Middle frontal gyrus (tissue), 1 donor: ENCODE results near the gene CCL21.

Experiments used
- DNase-seq: peaks from one replicate; pipeline ENCODE4 v3.0.0-alpha.2; 2015; ENCODE audit warnings: low spot score; ENCODE audit errors: extremely low spot score

The CCL21 gene

GRCh38 chr9:34709196-34709978, 549 bp downstream of the CCL21 start:
- no peak for DNase-seq

- no peak for DNase-seq
Observed at GRCh38 chr9:34707130-34707529, 2.8 kb downstream of the CCL21 start.

- peak; percentile 69 for DNase-seq
Observed at GRCh38 chr9:34701769-34702736, 7.9 kb downstream of the CCL21 start.

GRCh38 chr9:34701023-34701768, 8.7 kb downstream of the CCL21 start:
- peak; percentile 46 for DNase-seq

- no peak for DNase-seq
Observed at GRCh38 chr9:34694811-34695210, 15.1 kb downstream of the CCL21 start.

GRCh38 chr9:34693560-34693959, 16.4 kb downstream of the CCL21 start:
- DNase-seq = no peak

GRCh38 chr9:34691936-34692315, 18.0 kb downstream of the CCL21 start:
- DNase-seq = no peak

- DNase-seq = no peak
Observed at GRCh38 chr9:34690983-34691935, 18.7 kb downstream of the CCL21 start, which contains the start of gene CCL19. TSS of gene CCL19 (minus strand) at chr9:34691276. CDS start at chr9:34691139, 137 bp downstream.

GRCh38 chr9:34689512-34689911, 20.4 kb downstream of the CCL21 start:
- DNase-seq = no peak

GRCh38 chr9:34689116-34689470, 20.8 kb downstream of the CCL21 start:
- no peak for DNase-seq

GRCh38 chr9:34688329-34689115, 21.4 kb downstream of the CCL21 start:
- no peak for DNase-seq

GRCh38 chr9:34687276-34688030, 22.5 kb downstream of the CCL21 start:
- no peak for DNase-seq

- no peak for DNase-seq
Observed at GRCh38 chr9:34686732-34687131, 23.2 kb downstream of the CCL21 start.

- no peak for DNase-seq
Observed at GRCh38 chr9:34686231-34686630, 23.7 kb downstream of the CCL21 start.

- DNase-seq = no peak
Observed at GRCh38 chr9:34685591-34685990, 24.3 kb downstream of the CCL21 start.

- DNase-seq = no peak
Observed at GRCh38 chr9:34684816-34685215, 25.1 kb downstream of the CCL21 start.

GRCh38 chr9:34684145-34684544, 25.8 kb downstream of the CCL21 start:
- no peak for DNase-seq

- DNase-seq = no peak
Observed at GRCh38 chr9:34675869-34676268, 34.1 kb downstream of the CCL21 start.
